PC-9 (cell line): ENCODE measurements around the gene CCT3. TPM values are rescaled to one million over a fixed set of nuclear protein-coding genes. Genes with fewer than 3 reads are reported as not detected.

ENCODE experiments used
- BruUV-seq: library from RNA; stranded (reverse); fragments of 400-500 nt; replicated peaks from 2 replicates; lab custom pipeline; 2021; lab: Mats Ljungman, UMichigan
- CTCF ChIA-PET: fragments of 300-600 bp; sonication (Branson Sonifier 250); formaldehyde crosslinking; loops from one replicate; lab custom pipeline; 2022; ENCODE audit warnings: antibody characterized with exemption; lab: Charles Lee
- POLR2A ChIA-PET: fragments of 300-600 bp; sonication (Branson Sonifier 250); formaldehyde crosslinking; loops from one replicate; lab custom pipeline; 2022; ENCODE audit warnings: antibody characterized with exemption; ENCODE audit not compliant: unreplicated experiment; lab: Charles Lee
- DNase-seq, 2 experiments: peaks; one replicate each; pipeline versions ENCODE4 v3.0.0 to v3.0.0-alpha.2; 2015 to 2022; ENCODE audit warnings: mixed read lengths in 1 of 2
- H2AFZ ChIP-seq: fragments of 200-600 bp; sonication (generic); 2 replicates; pipeline ENCODE4 v1.8.1; 2017; ENCODE audit warnings: antibody characterized with exemption
- H3F3A ChIP-seq: fragments of 200-600 bp; sonication (generic); 2 replicates; pipeline ENCODE4 v1.8.1; 2017; ENCODE audit warnings: antibody characterized with exemption, mild to moderate bottlenecking, low read depth; ENCODE audit not compliant: insufficient read depth
- H3K27ac ChIP-seq: fragments of 200-600 bp; sonication (generic); 2 replicates; pipeline ENCODE4 v1.6.1; 2016; ENCODE audit warnings: mixed run types
- H3K27me3 ChIP-seq: fragments of 200-600 bp; sonication (generic); 2 replicates; pipeline ENCODE4 v1.6.1; 2016; ENCODE audit warnings: low read depth, mixed run types; ENCODE audit not compliant: insufficient read depth
- H3K36me3 ChIP-seq: fragments of 200-600 bp; sonication (generic); 2 replicates; pipeline ENCODE4 v1.6.1; 2016; ENCODE audit warnings: low read depth, mixed run types
- H3K4me1 ChIP-seq: fragments of 200-600 bp; sonication (generic); replicated peaks from 2 replicates; pipeline ENCODE4 v1.6.1; 2016; ENCODE audit warnings: mixed run types; ENCODE audit not compliant: insufficient read depth
- H3K4me2 ChIP-seq: fragments of 200-600 bp; sonication (generic); 2 replicates; pipeline ENCODE4 v1.6.1; 2017; ENCODE audit warnings: mixed run types
- H3K4me3 ChIP-seq: fragments of 200-600 bp; sonication (generic); 2 replicates; pipeline ENCODE4 v1.6.1; 2016; ENCODE audit warnings: mixed run types
- H3K79me2 ChIP-seq: fragments of 200-600 bp; sonication (generic); 2 replicates; pipeline ENCODE4 v1.6.1; 2017; ENCODE audit warnings: low read depth, mixed run types
- H3K9me2 ChIP-seq: fragments of 200-600 bp; sonication (generic); 2 replicates; pipeline ENCODE4 v1.8.1; 2017; ENCODE audit warnings: mild to moderate bottlenecking; ENCODE audit not compliant: insufficient read depth
- H3K9me3 ChIP-seq: fragments of 200-600 bp; sonication (generic); 2 replicates; pipeline ENCODE4 v1.8.1; 2016; ENCODE audit warnings: low read depth; ENCODE audit not compliant: insufficient read depth
- H4K20me1 ChIP-seq: fragments of 200-600 bp; sonication (generic); 2 replicates; pipeline ENCODE4 v1.8.1; 2017; ENCODE audit not compliant: insufficient read depth
- CTCF ChIP-seq: fragments of 200-600 bp; sonication (generic); conservative IDR thresholded peaks from 2 replicates; pipeline ENCODE4 v1.6.1; 2017; ENCODE audit warnings: mixed run types, antibody characterized with exemption, mild to moderate bottlenecking, moderate library complexity
- EZH2 ChIP-seq: fragments of 200-600 bp; sonication (generic); IDR thresholded peaks from 2 replicates; pipeline ENCODE4 v1.8.0; 2017; ENCODE audit warnings: antibody characterized with exemption, low read depth
- intact Hi-C: fragments of 100-400 bp; cut with micrococcal nuclease; formaldehyde crosslinking; loops from one replicate; pipeline ENCODE4 v1.10.0; 2022; ENCODE audit not compliant: unreplicated experiment
- total RNA-seq: library from RNA; stranded (reverse); gene quantifications from 2 replicates; pipeline ENCODE4 v1.2.3, GENCODE V29; 2021

Gene CCT3
- total RNA-seq, 1 experiment from 2014 or later: 317 TPM

GRCh38 chr1:156344409-156344808 lies 6.3 kb upstream of the CCT3 start:
- Histone ChIP-seq H3K4me2 (no peak overlapping the region), H3K4me1 (0 out of 2 replicates have a peak, but pooled peaks cover under 1% of the 10 kb centered on the region), H3K4me3 (no peak overlapping the region), H3K79me2 (no peaks in the 10 kb centered on the region), H3K9me2 (no peaks in the 10 kb centered on the region), H3K27ac (no peak overlapping the region), H3K36me3 (no peaks in the 10 kb centered on the region), H3K27me3 (no peaks in the 10 kb centered on the region), H4K20me1 (no peaks in the 10 kb centered on the region), H3K9me3 (no peaks in the 10 kb centered on the region), H3F3A (peaks cover 13% of the 10 kb centered on the region; the same call in 1 of the 2 replicates), H2AFZ (no peak overlapping the region)
- POLR2A ChIA-PET: interaction anchor here (0.6 kb wide), 1 partner anchor 15 kb away, joined by 4 read pairs; no protein-coding TSS in a partner anchor
- no peak for DNase-seq
- CTCF ChIA-PET: interaction anchor here (0.6 kb wide), 1 partner anchor 17 kb away, joined by 3 read pairs; no protein-coding TSS in a partner anchor
- TF ChIP-seq EZH2 (no peak), CTCF (no peak)
- intact Hi-C loops: no loop called here
- BruUV-seq: no TSS peak

- intact Hi-C loops: no loop called here
- Histone ChIP-seq H2AFZ (no peak overlapping the region), H3K4me1 (0 out of 2 replicates have a peak, but pooled peaks cover 4% of the 10 kb centered on the region), H3K36me3 (no peaks in the 10 kb centered on the region), H3K9me3 (no peaks in the 10 kb centered on the region), H4K20me1 (no peaks in the 10 kb centered on the region), H3K4me2 (no peak overlapping the region), H3K79me2 (peaks cover 7% of the 10 kb centered on the region), H3F3A (peaks cover 24% of the 10 kb centered on the region; the same call in 1 of the 2 replicates), H3K4me3 (no peak overlapping the region), H3K27ac (no peak overlapping the region), H3K9me2 (no peaks in the 10 kb centered on the region), H3K27me3 (no peaks in the 10 kb centered on the region)
- no peak for TF ChIP-seq CTCF
- no peak for DNase-seq
- POLR2A ChIA-PET: interaction anchor here (0.6 kb wide), 1 partner anchor 257 kb away, joined by 3 read pairs; no protein-coding TSS in a partner anchor
- no TSS peak for BruUV-seq
- CTCF ChIA-PET: no interaction called here
Observed at GRCh38 chr1:156342166-156342955, 4.3 kb upstream of the CCT3 start.

- Histone ChIP-seq H3K36me3 (peaks cover 41% of the 10 kb centered on the region), H3K27ac (peak overlapping the region; percentile 32), H3K79me2 (peaks cover 48% of the 10 kb centered on the region), H3K4me2 (peak overlapping the region; percentile 97), H3K9me3 (no peaks in the 10 kb centered on the region), H3K27me3 (no peaks in the 10 kb centered on the region), H3K9me2 (no peaks in the 10 kb centered on the region), H3K4me1 (peaks cover 18% of the 10 kb centered on the region), H3F3A (peaks cover 37% of the 10 kb centered on the region), H2AFZ (peak overlapping the region; percentile 85), H4K20me1 (peaks cover 37% of the 10 kb centered on the region), H3K4me3 (peak overlapping the region; percentile 100)
- TF ChIP-seq EZH2: no peak
- TF ChIP-seq CTCF: no peak
- ChIA-PET CTCF (interaction anchor here (0.6 to 0.8 kb wide), 3 partner anchors 22 to 297 kb away, joined by 3 to 8 read pairs (median 4); no protein-coding TSS in a partner anchor), POLR2A (interaction anchor here (1.2 kb wide), 1 partner anchor 120 kb away, joined by 4 read pairs; no protein-coding TSS in a partner anchor)
- DNase-seq: no peak
- BruUV-seq: TSS peak; percentile 36
- intact Hi-C loops: no loop called here
Observed at GRCh38 chr1:156337888-156338179, 258 bp downstream of the CCT3 start.
